Upper lobe of right lung (tissue), 1 donor: ENCODE data around the gene KDM4C. TPM values are rescaled to one million over a fixed set of nuclear protein-coding genes. Genes with fewer than 3 reads are reported as not detected.

Source experiments
- ATAC-seq: fragments of 200-7000 bp; cut with Tn5 transposase; one replicate; pipeline ENCODE4 v1.9.1; 2020; ENCODE audit warnings: mild to moderate bottlenecking, moderate library complexity
- DNase-seq: peaks from one replicate; pipeline ENCODE4 v3.0.0-alpha.2; 2020
- H3K27ac ChIP-seq: fragments of 200-600 bp; one replicate; pipeline ENCODE4 v1.8.0; 2022
- H3K27me3 ChIP-seq: fragments of 200-600 bp; one replicate; pipeline ENCODE4 v1.8.0; 2022; ENCODE audit warnings: mild to moderate bottlenecking
- H3K36me3 ChIP-seq: fragments of 200-600 bp; one replicate; pipeline ENCODE4 v1.8.0; 2022
- H3K4me1 ChIP-seq: fragments of 200-600 bp; one replicate; pipeline ENCODE4 v1.8.0; 2022
- H3K4me3 ChIP-seq: fragments of 200-600 bp; one replicate; pipeline ENCODE4 v1.8.0; 2022; ENCODE audit warnings: mild to moderate bottlenecking
- H3K9me3 ChIP-seq: fragments of 200-600 bp; one replicate; pipeline ENCODE4 v1.8.0; 2022
- intact Hi-C: fragments of 100-400 bp; cut with DNase I; formaldehyde crosslinking; loops from one replicate; pipeline ENCODE4 v1.11.0; 2022
- total RNA-seq: library from RNA; stranded (reverse); fragmentation: NEBNext Ultra II Directional; extraction: Animal tissue kit (Norgen Biotek cat#: 25700); gene quantifications from one replicate; pipeline ENCODE4 v1.2.1, GENCODE V29; 2021
- TF ChIP-seq, protein P1 (sequence below): fragments of 200-600 bp; IDR thresholded peaks from one replicate; pipeline ENCODE4 v1.8.0; 2022; ENCODE audit warnings: antibody characterized with exemption
- donor health status: DM: no; HTN: yes; CAD: no; lungs with severe emphysema.

Gene KDM4C
- total RNA-seq, 1 donor from 2014 or later: 37.2 TPM

DNA sequence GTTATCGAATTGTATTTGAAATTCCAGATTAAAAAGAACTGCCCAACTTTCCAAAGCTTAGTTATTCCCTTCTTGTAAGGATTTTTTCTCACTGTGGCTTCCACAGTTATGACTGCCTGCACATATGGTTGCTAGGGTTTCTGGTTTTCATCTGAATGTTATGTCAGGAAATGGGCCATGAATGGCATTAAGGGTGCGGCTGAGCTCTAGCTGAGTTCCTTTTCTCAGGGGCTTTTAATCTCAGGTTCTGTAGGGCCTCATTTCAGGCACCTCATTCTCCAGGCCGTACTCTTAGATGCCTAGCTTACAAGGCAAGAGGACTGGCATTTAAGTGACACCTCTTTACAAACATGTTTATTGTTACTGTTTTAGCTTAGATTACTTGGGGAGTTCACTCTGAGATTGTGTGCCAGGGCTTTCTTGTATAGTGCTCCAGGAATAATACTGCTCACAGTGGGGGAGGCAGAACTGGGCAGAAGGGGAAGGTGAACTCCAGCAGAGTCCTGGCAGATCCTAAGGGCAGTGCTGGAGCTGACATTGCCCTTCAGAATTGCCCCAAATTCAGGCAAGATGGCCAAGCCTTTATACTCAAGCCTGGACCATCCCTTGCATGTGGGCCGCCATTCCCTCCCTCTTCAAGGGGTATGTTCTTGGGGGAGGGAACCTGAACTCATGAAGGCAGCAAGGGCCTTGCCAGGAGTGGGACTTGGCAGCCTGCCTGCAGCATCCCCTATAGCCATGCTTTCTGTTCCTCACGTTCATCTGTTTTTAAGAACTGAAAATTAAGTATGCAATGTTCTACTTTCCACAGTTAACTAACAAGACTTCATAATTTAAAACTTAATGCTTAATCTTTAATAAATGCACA, 111.5 kb downstream of the KDM4C start:
- H3K9me3 ChIP-seq: peaks cover 6% of the 10 kb centered on the region
- ATAC-seq: no peak
- H3K4me1 ChIP-seq: no peaks in the 10 kb centered on the region
- DNase-seq: no peak
- H3K4me3 ChIP-seq: no peak overlapping the region
- no peaks in the 10 kb centered on the region for H3K27me3 ChIP-seq
- no peaks in the 10 kb centered on the region for H3K36me3 ChIP-seq
- intact Hi-C loops: no loop called here
- TF ChIP-seq, protein P1, sequence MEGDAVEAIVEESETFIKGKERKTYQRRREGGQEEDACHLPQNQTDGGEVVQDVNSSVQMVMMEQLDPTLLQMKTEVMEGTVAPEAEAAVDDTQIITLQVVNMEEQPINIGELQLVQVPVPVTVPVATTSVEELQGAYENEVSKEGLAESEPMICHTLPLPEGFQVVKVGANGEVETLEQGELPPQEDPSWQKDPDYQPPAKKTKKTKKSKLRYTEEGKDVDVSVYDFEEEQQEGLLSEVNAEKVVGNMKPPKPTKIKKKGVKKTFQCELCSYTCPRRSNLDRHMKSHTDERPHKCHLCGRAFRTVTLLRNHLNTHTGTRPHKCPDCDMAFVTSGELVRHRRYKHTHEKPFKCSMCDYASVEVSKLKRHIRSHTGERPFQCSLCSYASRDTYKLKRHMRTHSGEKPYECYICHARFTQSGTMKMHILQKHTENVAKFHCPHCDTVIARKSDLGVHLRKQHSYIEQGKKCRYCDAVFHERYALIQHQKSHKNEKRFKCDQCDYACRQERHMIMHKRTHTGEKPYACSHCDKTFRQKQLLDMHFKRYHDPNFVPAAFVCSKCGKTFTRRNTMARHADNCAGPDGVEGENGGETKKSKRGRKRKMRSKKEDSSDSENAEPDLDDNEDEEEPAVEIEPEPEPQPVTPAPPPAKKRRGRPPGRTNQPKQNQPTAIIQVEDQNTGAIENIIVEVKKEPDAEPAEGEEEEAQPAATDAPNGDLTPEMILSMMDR: no peak
- no peak overlapping the region for H3K27ac ChIP-seq

DNA sequence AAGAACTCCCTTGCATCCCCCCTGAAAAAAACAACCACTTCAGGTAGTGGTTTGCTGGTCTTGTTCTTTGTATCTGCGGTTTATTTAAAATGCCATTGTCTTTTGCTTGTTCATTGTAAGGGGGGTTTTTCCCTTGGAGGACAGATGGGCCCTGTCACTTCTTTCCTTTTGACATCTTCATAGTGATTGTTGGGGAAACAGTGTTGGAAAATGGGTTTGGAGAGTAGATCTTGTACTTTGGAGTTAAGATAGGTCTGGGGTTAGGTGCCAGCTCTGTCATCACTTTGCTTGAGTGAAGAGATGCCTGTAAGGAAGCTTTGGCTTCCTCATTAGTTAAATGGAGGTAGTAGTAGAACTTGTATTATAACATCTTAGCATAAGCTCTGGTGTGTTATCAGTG, 112.4 kb downstream of the KDM4C start:
- TF ChIP-seq, protein P1: no peak
- ATAC-seq (no peak), DNase-seq (no peak)
- Histone ChIP-seq H3K4me3 (no peak overlapping the region), H3K27me3 (no peaks in the 10 kb centered on the region), H3K36me3 (no peaks in the 10 kb centered on the region), H3K9me3 (no peaks in the 10 kb centered on the region), H3K27ac (no peak overlapping the region), H3K4me1 (no peaks in the 10 kb centered on the region)
- intact Hi-C loops: no loop called here

DNA sequence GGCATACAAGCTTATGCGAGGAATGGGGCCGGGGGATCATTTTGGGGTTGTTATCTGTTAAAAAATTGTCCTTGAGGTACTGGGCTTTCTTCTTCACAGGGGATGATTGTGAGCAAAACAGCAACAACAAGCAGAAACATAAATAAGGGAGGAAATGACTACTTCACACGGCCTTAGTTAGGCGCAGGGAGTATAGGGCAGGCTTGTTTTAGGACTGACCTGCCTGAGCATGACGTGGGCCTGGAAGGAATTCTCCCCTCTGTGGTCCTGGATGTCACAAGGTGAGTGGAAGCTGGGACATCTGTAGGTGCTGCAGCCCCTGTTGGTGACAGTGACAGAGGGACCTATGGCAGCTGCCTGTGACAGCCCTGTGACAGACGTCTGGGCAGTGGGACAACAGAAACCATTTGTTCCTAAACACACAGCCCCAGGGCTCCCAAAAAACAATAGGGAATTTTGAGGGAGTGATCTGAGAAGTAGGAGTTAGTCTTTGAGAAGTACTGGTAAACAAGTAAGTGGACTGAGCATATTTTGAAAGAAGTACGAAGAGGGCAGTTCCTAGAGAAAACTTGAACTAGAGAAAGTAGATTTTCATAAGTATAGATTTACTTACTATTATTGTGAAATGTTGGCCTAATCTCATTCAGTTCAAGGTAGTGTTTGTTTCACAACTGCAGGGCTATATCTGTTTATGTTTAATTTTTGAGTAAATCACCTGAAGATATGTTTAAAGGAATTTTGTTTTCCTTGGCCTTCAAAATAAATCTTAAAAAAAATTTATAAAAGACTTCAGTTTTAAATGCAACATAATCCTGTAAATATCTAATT, 113.1 kb downstream of the KDM4C start:
- Histone ChIP-seq H3K36me3 (no peaks in the 10 kb centered on the region), H3K9me3 (no peaks in the 10 kb centered on the region), H3K27me3 (no peaks in the 10 kb centered on the region), H3K4me3 (no peak overlapping the region), H3K4me1 (no peaks in the 10 kb centered on the region), H3K27ac (no peak overlapping the region)
- DNase-seq (no peak), ATAC-seq (no peak)
- intact Hi-C loops: no loop called here
- TF ChIP-seq, protein P1: no peak

DNA sequence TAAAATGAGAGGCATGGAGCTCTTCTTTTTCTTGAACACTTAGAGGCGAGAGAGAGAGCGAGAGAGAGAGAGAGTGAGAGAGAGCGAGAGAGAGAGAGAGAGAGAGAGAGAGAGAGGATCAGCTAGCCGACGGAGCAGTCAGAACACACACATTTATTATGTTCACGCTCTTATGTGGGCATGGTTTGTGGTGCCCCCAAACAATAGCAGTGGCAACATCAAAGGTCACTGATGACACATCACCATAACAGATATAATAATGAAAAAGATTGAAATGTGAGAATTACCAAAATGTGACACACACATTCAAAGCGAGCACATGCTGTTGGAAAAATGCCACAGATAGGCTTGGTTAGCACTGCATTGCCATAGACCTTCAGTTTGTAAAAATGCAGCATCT, 116.1 kb downstream of the KDM4C start:
- DNase-seq: no peak

DNA sequence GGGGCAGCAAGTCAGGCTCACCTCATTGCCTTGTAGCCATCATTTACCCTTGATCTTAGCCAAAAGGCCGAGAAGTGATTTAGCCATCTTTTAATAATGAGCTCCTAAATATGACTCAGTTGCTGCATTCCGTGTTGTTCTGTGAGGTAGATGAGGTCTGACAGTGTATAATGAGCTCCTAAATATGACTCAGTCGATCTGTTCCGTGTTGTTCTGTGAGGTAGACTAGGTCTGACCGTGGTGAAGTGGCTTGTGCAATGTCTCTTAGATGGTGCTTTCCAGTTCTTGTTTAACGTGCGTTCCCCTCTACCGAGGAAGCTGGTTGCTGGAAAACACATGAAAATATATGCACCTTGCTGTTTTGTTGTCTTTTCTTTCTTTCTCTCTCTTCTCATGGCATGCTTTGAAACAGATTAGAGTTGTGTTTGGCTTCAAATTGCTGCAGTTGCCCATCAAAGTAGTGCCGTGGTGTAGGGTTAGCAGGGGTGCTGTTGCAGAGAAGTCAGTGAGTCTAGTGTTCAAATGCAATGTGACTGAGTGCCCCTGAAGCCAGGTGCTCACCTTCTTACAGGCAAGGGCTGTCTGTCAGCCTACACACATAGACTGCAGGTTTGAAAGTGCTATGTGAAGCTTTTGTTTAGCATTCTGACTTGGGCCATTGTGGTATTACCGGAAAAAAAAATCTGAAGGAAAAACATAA, 118.6 kb downstream of the KDM4C start:
- intact Hi-C loops: no loop called here
- TF ChIP-seq, protein P1: no peak
- H3K4me1 ChIP-seq: no peaks in the 10 kb centered on the region
- H3K9me3 ChIP-seq: no peaks in the 10 kb centered on the region
- no peaks in the 10 kb centered on the region for H3K27me3 ChIP-seq
- peaks cover 6% of the 10 kb centered on the region for H3K36me3 ChIP-seq
- no peak for ATAC-seq
- no peak overlapping the region for H3K4me3 ChIP-seq
- DNase-seq: no peak
- H3K27ac ChIP-seq: no peak overlapping the region

More for the DNA sequence above, 116.1 kb downstream of the KDM4C start:
- Histone ChIP-seq H3K36me3 (no peaks in the 10 kb centered on the region), H3K27me3 (no peaks in the 10 kb centered on the region), H3K4me3 (no peak overlapping the region), H3K27ac (no peak overlapping the region), H3K4me1 (no peaks in the 10 kb centered on the region), H3K9me3 (no peaks in the 10 kb centered on the region)
- no peak for ATAC-seq
- TF ChIP-seq, protein P1: no peak
- intact Hi-C loops: no loop called here
